GM10248 (cell line): ENCODE data around the gene MSL1.

Experiments used
- CTCF ChIA-PET: fragments of 300-600 bp; sonication (Branson Sonifier 250); formaldehyde crosslinking; extraction: SDS; loops from one replicate; lab custom pipeline; 2021; ENCODE audit warnings: antibody characterized with exemption; lab: Yijun Ruan, JAX
- POLR2A ChIA-PET: fragments of 350-650 bp; sonication (Branson Sonifier 250); formaldehyde crosslinking; extraction: SDS; loops from one replicate; lab custom pipeline; 2020; ENCODE audit warnings: antibody characterized with exemption; lab: Yijun Ruan, JAX
- DNase-seq: peaks from one replicate; pipeline ENCODE4 v3.0.0; 2012; ENCODE audit errors: extremely low spot score
- TF ChIP-seq, protein P1 (sequence below): IDR thresholded peaks from 2 replicates; pipeline ENCODE4 v1.5.1; 2012; ENCODE audit warnings: mild to moderate bottlenecking, low read depth; ENCODE audit errors: extremely low read depth, missing control alignments, control extremely low read depth

MSL1 gene

DNA sequence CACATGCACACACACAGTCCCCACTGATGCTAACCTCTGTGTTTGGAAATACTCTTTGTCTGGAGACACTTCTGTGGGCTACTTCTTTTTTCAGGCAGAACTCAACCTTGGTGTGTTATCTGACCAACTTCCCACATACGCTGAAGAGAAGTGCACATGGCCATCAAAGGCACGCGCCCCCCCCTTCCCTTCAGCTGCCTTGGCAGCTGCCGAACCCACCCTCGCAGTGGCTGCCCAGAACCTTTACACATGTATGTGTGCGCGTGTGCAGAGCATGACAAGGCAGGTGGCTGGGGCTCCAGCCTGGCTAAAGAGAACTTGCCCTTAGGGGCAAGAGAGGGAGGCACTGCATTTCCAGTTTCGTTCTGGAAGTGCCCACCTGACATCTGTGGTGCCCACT is 59.4 kb downstream of the MSL1 start:
- TF ChIP-seq, protein P1, sequence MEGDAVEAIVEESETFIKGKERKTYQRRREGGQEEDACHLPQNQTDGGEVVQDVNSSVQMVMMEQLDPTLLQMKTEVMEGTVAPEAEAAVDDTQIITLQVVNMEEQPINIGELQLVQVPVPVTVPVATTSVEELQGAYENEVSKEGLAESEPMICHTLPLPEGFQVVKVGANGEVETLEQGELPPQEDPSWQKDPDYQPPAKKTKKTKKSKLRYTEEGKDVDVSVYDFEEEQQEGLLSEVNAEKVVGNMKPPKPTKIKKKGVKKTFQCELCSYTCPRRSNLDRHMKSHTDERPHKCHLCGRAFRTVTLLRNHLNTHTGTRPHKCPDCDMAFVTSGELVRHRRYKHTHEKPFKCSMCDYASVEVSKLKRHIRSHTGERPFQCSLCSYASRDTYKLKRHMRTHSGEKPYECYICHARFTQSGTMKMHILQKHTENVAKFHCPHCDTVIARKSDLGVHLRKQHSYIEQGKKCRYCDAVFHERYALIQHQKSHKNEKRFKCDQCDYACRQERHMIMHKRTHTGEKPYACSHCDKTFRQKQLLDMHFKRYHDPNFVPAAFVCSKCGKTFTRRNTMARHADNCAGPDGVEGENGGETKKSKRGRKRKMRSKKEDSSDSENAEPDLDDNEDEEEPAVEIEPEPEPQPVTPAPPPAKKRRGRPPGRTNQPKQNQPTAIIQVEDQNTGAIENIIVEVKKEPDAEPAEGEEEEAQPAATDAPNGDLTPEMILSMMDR: no peak
- no peak for DNase-seq
- ChIA-PET POLR2A (no interaction called here), CTCF (interaction anchor here (1.0 to 7.9 kb wide), 4 partner anchors 10 to 68 kb away, joined by 3 to 49 read pairs (median 12); no protein-coding TSS in a partner anchor)

DNA sequence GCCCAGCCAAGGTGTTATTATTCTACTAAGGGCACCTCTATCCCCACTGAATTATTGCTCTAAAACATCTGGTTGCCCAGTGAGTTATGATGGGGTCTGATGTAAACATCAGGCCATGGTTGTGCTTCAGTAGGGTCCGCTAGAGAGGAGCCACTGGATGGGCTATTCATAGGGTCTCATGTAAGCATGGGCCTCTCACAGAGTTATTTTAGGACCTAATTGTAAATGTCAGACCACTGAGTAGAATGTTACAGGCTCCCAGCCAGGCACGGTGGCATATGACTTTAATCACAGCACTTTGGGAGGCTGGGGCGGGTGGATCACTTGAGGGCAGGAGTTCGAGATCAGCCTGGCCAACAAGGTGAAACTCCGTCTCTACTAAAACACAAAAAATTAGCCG is 60.8 kb downstream of the MSL1 start:
- TF ChIP-seq, protein P1: no peak
- ChIA-PET CTCF (interaction anchor here (1.0 to 7.9 kb wide), 4 partner anchors 9 to 28 kb away, joined by 3 to 49 read pairs (median 10); no protein-coding TSS in a partner anchor), POLR2A (no interaction called here)
- DNase-seq: no peak
